Measurements from ENCODE around the gene HOXB8.

HOXB8 gene

GRCh38 chr17:48567209-48567608, 47.9 kb downstream of the HOXB8 start:
- no peak for DNase-seq

- DNase-seq = no peak
Measured at GRCh38 chr17:48566717-48567116, 48.4 kb downstream of the HOXB8 start.

- DNase-seq = no peak
Measured at GRCh38 chr17:48565925-48566710, 49.0 kb downstream of the HOXB8 start.

- DNase-seq = no peak
Measured at GRCh38 chr17:48565022-48565554, 50.0 kb downstream of the HOXB8 start.

GRCh38 chr17:48564188-48565021, 50.7 kb downstream of the HOXB8 start:
- no peak for DNase-seq

GRCh38 chr17:48563867-48564187, 51.3 kb downstream of the HOXB8 start:
- DNase-seq = no peak

- peak; percentile 15 for DNase-seq
Measured at GRCh38 chr17:48563385-48563838, 51.7 kb downstream of the HOXB8 start.

- no peak for DNase-seq
Measured at GRCh38 chr17:48562934-48563333, 52.2 kb downstream of the HOXB8 start.

All from SHP77 treated with DMSO at 0.1 percent for 48 hours (cell line).